Adrenal gland (tissue), 5 donors: ENCODE results near the gene EIF3F.

Experiments
- POLR2A ChIP-seq, 2 donors: fragments of 450-650 bp; IDR thresholded peaks; one replicate each; pipeline ENCODE4 v1.6.1; 2017; ENCODE audit warnings: antibody characterized with exemption in 2 of 2, mild to moderate bottlenecking in 2 of 2, moderate library complexity in 1 of 2
- TF ChIP-seq, protein P1 (sequence below), 6 experiments: fragments of 450-650 bp in 4 of 6; fragments of 200-600 bp in 2 of 6; sonication (generic) in 1 of 6; IDR thresholded peaks; 1 replicate in 5 of 6; 2 replicates in 1 of 6; pipeline versions ENCODE4 v1.5.1 to v1.8.0; 2016 to 2021; ENCODE audit warnings: antibody characterized with exemption in 6 of 6, mild to moderate bottlenecking in 2 of 6, moderate library complexity in 1 of 6
- donor health status: DM: no; HTN: no; CAD: no.

DNA sequence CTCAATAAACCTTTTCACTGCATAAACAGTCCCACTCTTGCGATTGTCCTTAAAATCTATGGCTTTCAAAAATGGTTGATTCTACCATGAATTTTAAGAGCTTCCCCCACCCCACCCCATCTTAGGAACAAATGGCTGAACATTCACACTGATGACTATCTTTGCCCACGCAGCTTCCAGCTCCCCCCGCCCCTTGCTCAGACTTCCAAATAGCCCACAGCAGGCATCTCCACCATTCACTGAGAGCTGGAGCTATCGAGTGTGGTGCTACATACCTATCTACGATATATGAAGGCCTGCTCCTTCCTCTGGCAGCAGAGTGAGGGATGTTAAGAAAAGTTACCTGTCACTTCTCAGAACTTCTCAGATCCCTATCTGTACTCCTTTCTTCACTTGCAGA, 26.7 kb downstream of the EIF3F start:
- TF ChIP-seq, protein P1, sequence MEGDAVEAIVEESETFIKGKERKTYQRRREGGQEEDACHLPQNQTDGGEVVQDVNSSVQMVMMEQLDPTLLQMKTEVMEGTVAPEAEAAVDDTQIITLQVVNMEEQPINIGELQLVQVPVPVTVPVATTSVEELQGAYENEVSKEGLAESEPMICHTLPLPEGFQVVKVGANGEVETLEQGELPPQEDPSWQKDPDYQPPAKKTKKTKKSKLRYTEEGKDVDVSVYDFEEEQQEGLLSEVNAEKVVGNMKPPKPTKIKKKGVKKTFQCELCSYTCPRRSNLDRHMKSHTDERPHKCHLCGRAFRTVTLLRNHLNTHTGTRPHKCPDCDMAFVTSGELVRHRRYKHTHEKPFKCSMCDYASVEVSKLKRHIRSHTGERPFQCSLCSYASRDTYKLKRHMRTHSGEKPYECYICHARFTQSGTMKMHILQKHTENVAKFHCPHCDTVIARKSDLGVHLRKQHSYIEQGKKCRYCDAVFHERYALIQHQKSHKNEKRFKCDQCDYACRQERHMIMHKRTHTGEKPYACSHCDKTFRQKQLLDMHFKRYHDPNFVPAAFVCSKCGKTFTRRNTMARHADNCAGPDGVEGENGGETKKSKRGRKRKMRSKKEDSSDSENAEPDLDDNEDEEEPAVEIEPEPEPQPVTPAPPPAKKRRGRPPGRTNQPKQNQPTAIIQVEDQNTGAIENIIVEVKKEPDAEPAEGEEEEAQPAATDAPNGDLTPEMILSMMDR (IDR thresholded peaks at IDR 0.05) = no peak
- no peak for TF ChIP-seq POLR2A (IDR thresholded peaks at IDR 0.05)
